Lung microvascular endothelial cell (primary cell): ENCODE measurements around the gene RAB23. TPM values are rescaled to one million over a fixed set of nuclear protein-coding genes. Genes with fewer than 3 reads are reported as not detected.

Experiments used
- total RNA-seq: library from RNA; depleted of rRNA; stranded (reverse); fragments of >200 nt; gene quantifications from 2 replicates; pipeline ENCODE4 v1.2.1, GENCODE V29; 2014

Gene RAB23
- total RNA-seq, 1 donor from 2014 or later = 3.6 TPM

Other genes with a start within 250 kb of the RAB23 start
- 10.7 and 15.9 TPM in 2 replicates for gene KIAA1586, start 175.6 kb downstream of the RAB23 start, total RNA-seq
- gene ZNF451, start 132.1 kb downstream of the RAB23 start, total RNA-seq = 31.6 and 49.8 TPM in 2 replicates
- gene BAG2, start 50.0 kb downstream of the RAB23 start, total RNA-seq = 0.40 and 0.87 TPM in 2 replicates
- gene PRIM2, start 95.3 kb upstream of the RAB23 start, total RNA-seq = 7.7 and 8.9 TPM in 2 replicates